GM12878 (cell line): ENCODE measurements around the gene FAP. TPM values are rescaled to one million over a fixed set of nuclear protein-coding genes. Genes with fewer than 3 reads are reported as not detected.

Experiments
- ATAC-seq: fragments of 200-7000 bp; cut with Tn5 transposase; 3 replicates; pipeline ENCODE4 v1.9.1; 2020; ENCODE audit warnings: mild to moderate bottlenecking, moderate library complexity
- BruUV-seq: library from RNA; stranded (reverse); fragments of 400-500 nt; replicated peaks from 2 replicates; lab custom pipeline; 2021; lab: Mats Ljungman, UMichigan
- CTCF ChIA-PET: fragments of 300-600 bp; sonication (Branson Sonifier 250); formaldehyde crosslinking; extraction: SDS; loops from one replicate; lab custom pipeline; 2021; ENCODE audit warnings: inconsistent platforms; lab: Yijun Ruan, JAX
- POLR2A ChIA-PET: fragments of 350-600 bp; formaldehyde crosslinking; extraction: SDS; loops from one replicate; lab custom pipeline; 2021; ENCODE audit warnings: inconsistent platforms; lab: Charles Lee
- RAD21 ChIA-PET: fragments of 300-600 bp; sonication (Branson Sonifier 250); formaldehyde crosslinking; loops from one replicate; lab custom pipeline; 2023; ENCODE audit warnings: antibody characterized with exemption; ENCODE audit not compliant: unreplicated experiment; lab: Charles Lee
- SMC1A ChIA-PET: fragments of 300-600 bp; sonication (Branson Sonifier 250); formaldehyde crosslinking; loops from one replicate; lab custom pipeline; 2023; ENCODE audit not compliant: unreplicated experiment, uncharacterized antibody; lab: Charles Lee
- DNase-seq: peaks from one replicate; pipeline ENCODE4 v3.0.0-alpha.2; 2011; ENCODE audit warnings: low read depth, low spot score
- FAIRE-seq: peaks from 3 replicates; lab custom pipeline; 2011; peaks lifted over from hg19 to GRCh38; lab: Jason Lieb, UNC
- H2AFZ ChIP-seq: 2 replicates; pipeline ENCODE4 v1.6.0; 2011; ENCODE audit warnings: low read depth, low read length, control low read depth; ENCODE audit not compliant: control insufficient read depth
- H3K27ac ChIP-seq: 2 replicates; pipeline ENCODE4 v1.5.1; 2011; ENCODE audit warnings: control low read depth; ENCODE audit not compliant: control insufficient read depth, insufficient read depth
- H3K27me3 ChIP-seq, 2 experiments: replicated peaks in 1 of 2; 2 replicates each; pipeline versions ENCODE4 v1.6.0 to v1.6.1; 2011; ENCODE audit warnings: low read length in 1 of 2; ENCODE audit not compliant: control insufficient read depth in 2 of 2, insufficient read depth in 2 of 2
- H3K36me3 ChIP-seq, 2 experiments: 2 replicates each; pipeline ENCODE4 v1.5.1; 2011; ENCODE audit warnings: low read length in 1 of 2; ENCODE audit not compliant: control insufficient read depth in 2 of 2, insufficient read depth in 2 of 2
- H3K4me1 ChIP-seq: 2 replicates; pipeline ENCODE4 v1.6.1; 2011; ENCODE audit warnings: mild to moderate bottlenecking, low read length, moderate library complexity, mixed read lengths; ENCODE audit not compliant: control insufficient read depth, insufficient read depth
- H3K4me2 ChIP-seq: 2 replicates; pipeline ENCODE4 v1.6.0; 2011; ENCODE audit warnings: control low read depth; ENCODE audit not compliant: control insufficient read depth, insufficient read depth
- H3K4me3 ChIP-seq: fragments of 200-600 bp; sonication (generic); 2 replicates; pipeline ENCODE4 v1.5.1; 2016
- H3K79me2 ChIP-seq: 2 replicates; pipeline ENCODE4 v1.6.0; 2011; ENCODE audit warnings: low read length; ENCODE audit not compliant: control insufficient read depth, insufficient read depth
- H3K9ac ChIP-seq: 2 replicates; pipeline ENCODE4 v1.8.0; 2011; ENCODE audit warnings: low read length, control low read depth, mixed read lengths; ENCODE audit not compliant: control insufficient read depth, insufficient read depth
- H3K9me3 ChIP-seq: replicated peaks from 3 replicates; pipeline ENCODE4 v1.5.1; 2011; ENCODE audit warnings: mild to moderate bottlenecking, low read length; ENCODE audit not compliant: control insufficient read depth, insufficient read depth
- H4K20me1 ChIP-seq: 2 replicates; pipeline ENCODE4 v1.6.0; 2011; ENCODE audit not compliant: control insufficient read depth, insufficient read depth
- ATF3 ChIP-seq: IDR thresholded peaks from 2 replicates; pipeline ENCODE4 v1.6.1; 2011; ENCODE audit warnings: low read depth, mild to moderate bottlenecking, low read length, moderate library complexity, borderline replicate concordance; ENCODE audit errors: extremely low read depth
- BACH1 ChIP-seq: fragments of 450-650 bp; IDR thresholded peaks from 2 replicates; pipeline ENCODE4 v1.6.1; 2017; ENCODE audit warnings: mild to moderate bottlenecking, borderline replicate concordance
- FOXM1 ChIP-seq: IDR thresholded peaks from 2 replicates; pipeline ENCODE4 v1.6.1; 2012; ENCODE audit warnings: low read depth, mild to moderate bottlenecking, inconsistent platforms, low read length, moderate library complexity
- NR2C2 ChIP-seq: IDR thresholded peaks from 2 replicates; pipeline ENCODE4 v1.6.1; 2011; ENCODE audit warnings: borderline replicate concordance, low read depth; ENCODE audit not compliant: control insufficient read depth, insufficient read length
- RBBP5 ChIP-seq: fragments of 200-600 bp; sonication (generic); conservative IDR thresholded peaks from 2 replicates; pipeline ENCODE4 v1.6.1; 2016
- SMAD1 ChIP-seq: fragments of 450-650 bp; IDR thresholded peaks from 2 replicates; pipeline ENCODE4 v1.6.1; 2018; ENCODE audit warnings: mild to moderate bottlenecking, low read depth; ENCODE audit not compliant: partially characterized antibody
- ZNF217 ChIP-seq: fragments of 450-650 bp; IDR thresholded peaks from 2 replicates; pipeline ENCODE4 v1.6.1; 2017; ENCODE audit warnings: antibody characterized with exemption, mild to moderate bottlenecking
- WGBS: methylation state at CpG from one replicate; pipeline ENCODE4 v1.1.6; 2016; ENCODE audit warnings: low lambda C conversion rate; ENCODE audit not compliant: insufficient replicate concordance, insufficient coverage; ENCODE audit errors: missing lambda C conversion rate; 5-methylcytosine and 5-hydroxymethylcytosine counted together
- in situ Hi-C: fragments of 300-500 bp; cut with MboI; formaldehyde crosslinking; loops from 9 replicates; pipeline ENCODE4 v1.14.3; 2018; ENCODE audit warnings: mixed read lengths
- intact Hi-C: fragments of 100-400 bp; cut with micrococcal nuclease; formaldehyde crosslinking; loops from one replicate; pipeline ENCODE4 v1.14.2; 2022; ENCODE audit not compliant: unreplicated experiment
- polyA plus RNA-seq, 11 experiments: library from polyadenylated mRNA; depleted of rRNA in 4 of 11; unstranded in 6 of 11; stranded (reverse) in 5 of 11; fragments of >200 nt; fragmentation: Nextera tagmentation in 4 of 11; fragmentation: Illumina TruSeq in 1 of 11; extraction: Ambion mirVana in 4 of 11; extraction: Trizol in 1 of 11; gene quantifications; 1 replicate in 1 of 11; 2 replicates in 10 of 11; pipeline versions ENCODE4 v1.2.1 to v1.2.3, GENCODE V29; 2011 to 2016; ENCODE audit warnings: inconsistent platforms in 2 of 11, missing spikeins in 2 of 11, low read depth in 1 of 11
- total RNA-seq, 4 experiments: library from RNA; depleted of rRNA in 3 of 4; stranded (reverse); fragments of >200 nt in 3 of 4; fragmentation: Illumina TruSeq in 1 of 4; extraction: Trizol in 1 of 4; gene quantifications; 2 replicates each; pipeline versions ENCODE4 v1.2.1 to v1.2.3, GENCODE V29; 2013 to 2021

Gene FAP
- total and polyA plus RNA-seq, 10 of the 15 experiments (the other 5 are each of a cell fraction or from before 2014, with no cell fraction given) = 0.16 TPM; not detected in 9

- Histone ChIP-seq H3K27ac (no peak overlapping the region), H2AFZ (no peak overlapping the region), H3K27me3 (peaks cover 0 to 4% of the 10 kb centered on the region in 2 experiments; a peak in 2 of 4 replicates), H3K9me3 (no peaks in the 10 kb centered on the region), H3K4me3 (no peak overlapping the region), H3K79me2 (no peaks in the 10 kb centered on the region), H3K36me3 (no peaks in the 10 kb centered on the region), H3K4me2 (no peak overlapping the region), H3K9ac (no peak overlapping the region), H4K20me1 (no peaks in the 10 kb centered on the region), H3K4me1 (no peaks in the 10 kb centered on the region)
- ChIA-PET RAD21 (no interaction called here), SMC1A (no interaction called here), POLR2A (no interaction called here), CTCF (interaction anchor here (4.4 kb wide), 1 partner anchor 23 kb away, joined by 31 read pairs; no protein-coding TSS in a partner anchor)
- BruUV-seq = no TSS peak
- 29% methylated on average over 1 of the region's 1 CpG for WGBS
- ATAC-seq (no peak), DNase-seq (no peak), FAIRE-seq (no peak)
- intact Hi-C loops (no loop called here), in situ Hi-C loops (no loop called here)
- TF ChIP-seq ATF3 (no peak), ZNF217 (no peak), RBBP5 (no peak), BACH1 (no peak), NR2C2 (no peak), SMAD1 (no peak), FOXM1 (no peak)
These were observed 470 bp upstream of the FAP start for GRCh38 chr2:162243715-162244114.
